ENCODE results near the gene LTO1.

The LTO1 gene

GRCh38 chr11:69666752-69667536 is 8.2 kb downstream of the LTO1 start:
- DNase-seq (ENCODE audit: low read depth): no peak
- TF ChIP-seq, protein P1, sequence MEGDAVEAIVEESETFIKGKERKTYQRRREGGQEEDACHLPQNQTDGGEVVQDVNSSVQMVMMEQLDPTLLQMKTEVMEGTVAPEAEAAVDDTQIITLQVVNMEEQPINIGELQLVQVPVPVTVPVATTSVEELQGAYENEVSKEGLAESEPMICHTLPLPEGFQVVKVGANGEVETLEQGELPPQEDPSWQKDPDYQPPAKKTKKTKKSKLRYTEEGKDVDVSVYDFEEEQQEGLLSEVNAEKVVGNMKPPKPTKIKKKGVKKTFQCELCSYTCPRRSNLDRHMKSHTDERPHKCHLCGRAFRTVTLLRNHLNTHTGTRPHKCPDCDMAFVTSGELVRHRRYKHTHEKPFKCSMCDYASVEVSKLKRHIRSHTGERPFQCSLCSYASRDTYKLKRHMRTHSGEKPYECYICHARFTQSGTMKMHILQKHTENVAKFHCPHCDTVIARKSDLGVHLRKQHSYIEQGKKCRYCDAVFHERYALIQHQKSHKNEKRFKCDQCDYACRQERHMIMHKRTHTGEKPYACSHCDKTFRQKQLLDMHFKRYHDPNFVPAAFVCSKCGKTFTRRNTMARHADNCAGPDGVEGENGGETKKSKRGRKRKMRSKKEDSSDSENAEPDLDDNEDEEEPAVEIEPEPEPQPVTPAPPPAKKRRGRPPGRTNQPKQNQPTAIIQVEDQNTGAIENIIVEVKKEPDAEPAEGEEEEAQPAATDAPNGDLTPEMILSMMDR (conservative IDR thresholded peaks at IDR 0.05; ENCODE audit: low read depth, low read length): no peak
- H3K4me3 ChIP-seq (ENCODE audit: low read depth, low read length): no peak overlapping the region

DNA sequence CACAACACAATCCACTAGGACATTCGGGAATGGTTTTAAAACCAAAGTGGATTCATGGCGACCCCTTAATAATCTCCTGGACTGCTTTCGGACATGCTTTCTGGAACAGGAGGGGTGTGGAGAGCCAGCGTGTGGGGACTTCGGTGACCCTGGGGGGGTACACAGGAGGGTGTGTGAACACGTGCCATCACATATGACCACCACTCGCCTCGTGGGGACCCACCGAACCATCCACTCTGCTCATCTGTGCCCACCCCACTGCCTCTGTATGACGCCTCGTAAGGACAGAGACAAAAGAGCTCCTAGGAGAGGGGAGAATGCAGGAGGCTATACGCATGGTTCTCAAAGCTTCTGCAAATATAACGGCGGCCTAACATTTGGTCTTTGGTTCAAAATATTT is 8.9 kb downstream of the LTO1 start:
- TF ChIP-seq, protein P1 (conservative IDR thresholded peaks at IDR 0.05; ENCODE audit: low read depth, low read length): no peak
- no peak overlapping the region for H3K4me3 ChIP-seq (ENCODE audit: low read depth, low read length)
- DNase-seq (ENCODE audit: low read depth): no peak

- H3K4me3 ChIP-seq (ENCODE audit: low read depth, low read length): no peak overlapping the region
- no peak for DNase-seq (ENCODE audit: low read depth)
- TF ChIP-seq, protein P1 (conservative IDR thresholded peaks at IDR 0.05; ENCODE audit: low read depth, low read length): no peak
Observed at GRCh38 chr11:69665669-69666068, 9.5 kb downstream of the LTO1 start.

- TF ChIP-seq, protein P1 (conservative IDR thresholded peaks at IDR 0.05; ENCODE audit: low read depth, low read length): no peak
- no peak overlapping the region for H3K4me3 ChIP-seq (ENCODE audit: low read depth, low read length)
- DNase-seq (ENCODE audit: low read depth): no peak
Observed at GRCh38 chr11:69664901-69665300, 10.3 kb downstream of the LTO1 start.

DNA sequence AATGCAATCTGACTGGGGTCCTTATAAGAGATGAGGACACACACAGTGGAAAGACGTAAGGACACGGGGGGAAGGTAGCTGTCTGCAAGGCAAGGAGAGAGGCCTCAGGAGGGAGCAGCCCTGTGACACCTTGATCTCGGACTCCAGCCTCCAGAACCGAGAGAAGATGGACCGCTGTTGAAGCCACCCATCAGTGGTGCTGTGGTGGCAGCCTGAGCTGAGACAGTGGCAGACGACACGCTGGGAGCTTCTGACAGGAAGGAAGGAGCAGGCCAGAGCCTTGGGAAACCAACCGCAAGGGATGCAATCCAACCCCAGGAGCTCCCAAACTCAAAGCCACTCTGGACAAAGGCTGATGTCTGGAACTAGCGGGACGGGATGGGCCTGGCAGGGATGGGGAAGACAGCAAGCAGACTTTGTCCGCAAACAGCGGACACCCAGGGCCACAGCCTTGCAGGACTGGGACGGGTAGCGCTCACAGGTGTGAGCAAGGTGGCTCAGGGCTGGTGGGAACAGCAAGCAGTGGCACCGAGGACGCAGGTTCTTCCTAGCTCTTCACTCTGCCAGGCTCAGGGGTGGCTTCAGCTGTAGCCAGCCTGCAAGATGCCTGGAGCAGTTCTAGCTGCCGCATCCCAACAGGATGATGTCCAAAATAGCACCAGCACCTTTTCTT is 10.9 kb downstream of the LTO1 start:
- no peak for DNase-seq (ENCODE audit: low read depth)
- no peak overlapping the region for H3K4me3 ChIP-seq (ENCODE audit: low read depth, low read length)
- TF ChIP-seq, protein P1 (conservative IDR thresholded peaks at IDR 0.05; ENCODE audit: low read depth, low read length): no peak

- TF ChIP-seq, protein P1 (conservative IDR thresholded peaks at IDR 0.05; ENCODE audit: low read depth, low read length): no peak
- no peak overlapping the region for H3K4me3 ChIP-seq (ENCODE audit: low read depth, low read length)
- DNase-seq (ENCODE audit: low read depth): no peak
Observed at GRCh38 chr11:69663326-69663725, 11.8 kb downstream of the LTO1 start.
